Measurements from ENCODE around the gene FGR.

- no peak for TF ChIP-seq CTCF (IDR thresholded peaks at IDR 0.05)
- no peak for TF ChIP-seq POLR2A (IDR thresholded peaks at IDR 0.05)
These were observed 29.3 kb upstream of the FGR start for GRCh38 chr1:27664291-27664690.

Data from adrenal gland (tissue), 5 donors.